H1 (cell line): ENCODE measurements around the gene CHRNA4. TPM values are rescaled to one million over a fixed set of nuclear protein-coding genes. Genes with fewer than 3 reads are reported as not detected.

Experiments used
- CTCF ChIA-PET: fragments of 300-600 bp; sonication (Branson Sonifier 250); formaldehyde crosslinking; loops from one replicate; lab custom pipeline; 2021; ENCODE audit not compliant: partially characterized antibody; lab: Charles Lee
- POLR2A ChIA-PET: fragments of 300-600 bp; sonication (Branson Sonifier 250); formaldehyde crosslinking; loops from one replicate; lab custom pipeline; 2021; ENCODE audit warnings: inconsistent platforms; ENCODE audit not compliant: partially characterized antibody; lab: Charles Lee
- DNase-seq, 2 experiments: peaks; one replicate each; pipeline versions ENCODE4 v3.0.0 to v3.0.0-alpha.2; 2010 to 2022; ENCODE audit warnings: low spot score in 2 of 2, low read depth in 1 of 2, mixed read lengths in 1 of 2
- FAIRE-seq: peaks from 2 replicates; lab custom pipeline; 2011; peaks lifted over from hg19 to GRCh38; lab: Jason Lieb, UNC
- H2AFZ ChIP-seq: 2 replicates; pipeline ENCODE4 v1.8.1; 2012; ENCODE audit warnings: low read length, inconsistent platforms
- H2AK5ac ChIP-seq: 2 replicates; pipeline ENCODE4 v1.6.1; 2013; ENCODE audit warnings: low read depth, low read length
- H2BK120ac ChIP-seq: replicated peaks from 2 replicates; pipeline ENCODE3; 2013; ENCODE audit warnings: low read depth, low read length, inconsistent platforms
- H2BK12ac ChIP-seq: 2 replicates; pipeline ENCODE4 v1.6.1; 2013; ENCODE audit warnings: low read depth, low read length
- H2BK15ac ChIP-seq: 2 replicates; pipeline ENCODE4 v1.6.1; 2013; ENCODE audit warnings: low read length
- H2BK20ac ChIP-seq: 2 replicates; pipeline ENCODE4 v1.6.1; 2013; ENCODE audit warnings: low read length
- H2BK5ac ChIP-seq: 2 replicates; pipeline ENCODE4 v1.6.1; 2013; ENCODE audit warnings: low read depth, low read length
- H3K14ac ChIP-seq: 2 replicates; pipeline ENCODE4 v1.6.1; 2013; ENCODE audit warnings: inconsistent platforms; ENCODE audit not compliant: insufficient read length
- H3K18ac ChIP-seq: 2 replicates; pipeline ENCODE4 v1.6.1; 2013; ENCODE audit warnings: low read length; ENCODE audit errors: extremely low read depth
- H3K23ac ChIP-seq: 2 replicates; pipeline ENCODE4 v1.6.1; 2013; ENCODE audit warnings: inconsistent platforms; ENCODE audit not compliant: insufficient read length
- H3K23me2 ChIP-seq: 2 replicates; pipeline ENCODE4 v1.6.1; 2013; ENCODE audit warnings: low read depth, low read length
- H3K27ac ChIP-seq: 2 replicates; pipeline ENCODE4 v1.6.1; 2011; ENCODE audit warnings: low read depth, low read length, inconsistent platforms
- H3K27me3 ChIP-seq, 4 experiments: replicated peaks in 1 of 4; 1 replicate in 1 of 4; 2 replicates in 3 of 4; pipeline versions ENCODE4 v1.6.1 to v1.8.1; 2011 to 2013; ENCODE audit warnings: low read length in 3 of 4, mild to moderate bottlenecking in 3 of 4, inconsistent platforms in 2 of 4, mixed read lengths in 2 of 4, moderate library complexity in 1 of 4; ENCODE audit not compliant: control insufficient read depth in 3 of 4, insufficient read depth in 3 of 4; ENCODE audit errors: extremely low read depth in 1 of 4
- H3K36me3 ChIP-seq, 4 experiments: 2 replicates each; pipeline versions ENCODE4 v1.6.1 to v1.8.1; 2011 to 2013; ENCODE audit warnings: mild to moderate bottlenecking in 4 of 4, low read length in 3 of 4, moderate library complexity in 2 of 4, control low read depth in 1 of 4, inconsistent platforms in 1 of 4; ENCODE audit not compliant: insufficient read depth in 4 of 4, control insufficient read depth in 2 of 4
- H3K4ac ChIP-seq: replicated peaks from 2 replicates; pipeline ENCODE3; 2013; ENCODE audit warnings: low read length, low read depth, mixed read lengths, inconsistent platforms; ENCODE audit not compliant: insufficient read length
- H3K4me1 ChIP-seq, 4 experiments: replicated peaks in 1 of 4; 1 replicate in 1 of 4; 2 replicates in 3 of 4; pipeline versions ENCODE4 v1.6.1 to v1.8.1; 2011 to 2013; ENCODE audit warnings: low read length in 3 of 4, inconsistent platforms in 2 of 4, mixed read lengths in 1 of 4; ENCODE audit not compliant: insufficient read depth in 4 of 4, control insufficient read depth in 3 of 4
- H3K4me2 ChIP-seq, 2 experiments: 2 replicates each; pipeline versions ENCODE4 v1.6.1 to v1.8.1; 2011 to 2013; ENCODE audit warnings: low read depth in 2 of 2, low read length in 2 of 2, control low read depth in 1 of 2, inconsistent platforms in 1 of 2, mild to moderate bottlenecking in 1 of 2; ENCODE audit not compliant: insufficient read depth in 1 of 2
- H3K4me3 ChIP-seq, 4 experiments: fragments of 200-600, 300-600 bp in 1 of 4; sonication (generic), shearing (Covaris generic), sonication (Bioruptor Twin) in 1 of 4; 2 replicates each; pipeline versions ENCODE4 v1.5.1 to v1.8.1; 2011 to 2016; ENCODE audit warnings: low read length in 4 of 4, low read depth in 3 of 4, control low read depth in 2 of 4, inconsistent platforms in 2 of 4, mild to moderate bottlenecking in 2 of 4, mixed read lengths in 1 of 4, moderate library complexity in 1 of 4; ENCODE audit not compliant: insufficient read depth in 2 of 4; ENCODE audit errors: extremely low read depth in 1 of 4
- H3K56ac ChIP-seq: replicated peaks from 2 replicates; pipeline ENCODE3; 2013; ENCODE audit warnings: low read depth, mild to moderate bottlenecking, mixed read lengths, low read length, inconsistent platforms; ENCODE audit not compliant: insufficient read length
- H3K79me1 ChIP-seq: 2 replicates; pipeline ENCODE4 v1.6.1; 2013; ENCODE audit warnings: low read depth, low read length, control low read depth
- H3K79me2 ChIP-seq, 2 experiments: 2 replicates each; pipeline versions ENCODE4 v1.6.1 to v1.8.1; 2012 to 2013; ENCODE audit warnings: low read length in 2 of 2, mild to moderate bottlenecking in 2 of 2, inconsistent platforms in 1 of 2; ENCODE audit not compliant: insufficient read depth in 2 of 2, control insufficient read depth in 1 of 2
- H3K9ac ChIP-seq, 4 experiments: replicated peaks in 1 of 4; 1 replicate in 1 of 4; 2 replicates in 3 of 4; pipeline versions ENCODE4 v1.6.1 to v1.8.1; 2011 to 2013; ENCODE audit warnings: low read depth in 3 of 4, low read length in 3 of 4, control low read depth in 2 of 4, mild to moderate bottlenecking in 2 of 4, moderate library complexity in 2 of 4, inconsistent platforms in 1 of 4; ENCODE audit errors: extremely low read depth in 1 of 4
- H3K9me3 ChIP-seq, 2 experiments: 2 replicates each; pipeline versions ENCODE4 v1.6.1 to v1.8.1; 2012 to 2013; ENCODE audit warnings: mild to moderate bottlenecking in 2 of 2, moderate library complexity in 2 of 2, control low read depth in 1 of 2, inconsistent platforms in 1 of 2, low read depth in 1 of 2, low read length in 1 of 2, mixed read lengths in 1 of 2; ENCODE audit not compliant: insufficient read depth in 2 of 2
- H4K20me1 ChIP-seq, 2 experiments: replicated peaks in 1 of 2; 2 replicates each; pipeline versions ENCODE3 to v1.8.1; 2011 to 2013; ENCODE audit warnings: inconsistent platforms in 2 of 2, low read length in 2 of 2, mild to moderate bottlenecking in 1 of 2; ENCODE audit not compliant: insufficient read depth in 2 of 2, control insufficient read depth in 1 of 2
- H4K5ac ChIP-seq: 2 replicates; pipeline ENCODE4 v1.6.1; 2013; ENCODE audit warnings: low read length, low read depth, mixed read lengths, inconsistent platforms; ENCODE audit not compliant: insufficient read length
- H4K8ac ChIP-seq: 2 replicates; pipeline ENCODE4 v1.8.0; 2013; ENCODE audit warnings: mild to moderate bottlenecking, moderate library complexity, low read length, inconsistent platforms; ENCODE audit not compliant: insufficient read depth; ENCODE audit errors: extremely low read depth
- H4K91ac ChIP-seq: replicated peaks from 2 replicates; pipeline ENCODE3; 2013; ENCODE audit warnings: low read length, mixed read lengths, inconsistent platforms; ENCODE audit not compliant: insufficient read length
- BRCA1 ChIP-seq: IDR thresholded peaks from 2 replicates; pipeline ENCODE4 v1.6.1; 2012; ENCODE audit warnings: low read depth, low read length, improper control_type of control experiment
- EZH2 ChIP-seq: fragments of 200-600 bp; sonication (generic); IDR thresholded peaks from 2 replicates; pipeline ENCODE4 v1.7.1; 2012; ENCODE audit warnings: low read depth, mild to moderate bottlenecking, moderate library complexity, low read length, inconsistent platforms; ENCODE audit not compliant: severe bottlenecking
- GTF2F1 ChIP-seq: IDR thresholded peaks from 2 replicates; pipeline ENCODE4 v1.6.1; 2012; ENCODE audit warnings: low read depth, low read length, improper control_type of control experiment, borderline replicate concordance
- KDM5A ChIP-seq: fragments of 200-600 bp; IDR thresholded peaks from 2 replicates; pipeline ENCODE4 v1.7.1; 2012; ENCODE audit warnings: mild to moderate bottlenecking, low read length, inconsistent platforms, mixed read lengths
- NRF1 ChIP-seq: IDR thresholded peaks from 2 replicates; pipeline ENCODE4 v1.6.1; 2011; ENCODE audit warnings: mild to moderate bottlenecking, low read depth, low read length, improper control_type of control experiment
- RNF2 ChIP-seq: fragments of 200-900, 300-1000 bp; sonication (generic); IDR thresholded peaks from 2 replicates; pipeline ENCODE4 v1.7.1; 2016; ENCODE audit warnings: borderline replicate concordance, low read depth, mild to moderate bottlenecking, antibody characterized with exemption, low read length; ENCODE audit not compliant: poor library complexity, severe bottlenecking; ENCODE audit errors: missing control alignments
- SUZ12 ChIP-seq: fragments of 200-600 bp; sonication (generic); IDR thresholded peaks from 2 replicates; pipeline ENCODE4 v1.6.1; 2012; ENCODE audit warnings: mild to moderate bottlenecking, inconsistent platforms, low read length, moderate library complexity, mixed read lengths
- WGBS, 2 experiments: shearing (Covaris generic) in 1 of 2; methylation state at CpG; one replicate each; pipeline versions ENCODE4 v1.1.6 to v1.1.7; 2013 to 2015; ENCODE audit warnings: low lambda C conversion rate in 2 of 2, mixed read lengths in 2 of 2, inconsistent platforms in 1 of 2, low coverage in 1 of 2, missing lambda C conversion rate in 1 of 2; ENCODE audit not compliant: insufficient replicate concordance in 2 of 2, insufficient coverage in 1 of 2, insufficient read length in 1 of 2; ENCODE audit errors: extremely low coverage in 1 of 2, missing lambda C conversion rate in 1 of 2; 5-methylcytosine and 5-hydroxymethylcytosine counted together
- polyA plus RNA-seq, 7 experiments: library from polyadenylated mRNA; depleted of rRNA in 3 of 7; stranded (reverse) in 5 of 7; unstranded in 2 of 7; fragments of >200 nt in 5 of 7; fragments of 200-250 nt in 2 of 7; gene quantifications; 1 replicate in 5 of 7; 2 replicates in 1 of 7; 4 replicates in 1 of 7; pipeline versions ENCODE4 v1.2.1 to v1.2.3, GENCODE V29; 2011 to 2013; ENCODE audit warnings: missing spikeins in 2 of 7, mixed read lengths in 2 of 7
- total RNA-seq: library from RNA; stranded (reverse); fragmentation: NEBNext Ultra II Directional; extraction: Animal tissue kit (Norgen Biotek cat#: 25700); gene quantifications from 2 replicates; pipeline ENCODE4 v1.2.1, GENCODE V29; 2021

Gene CHRNA4
- total and polyA plus RNA-seq, 2 of the 8 experiments (the other 6 are each of a cell fraction or from before 2014, with no cell fraction given), result 4.3 to 5.7 TPM

DNA sequence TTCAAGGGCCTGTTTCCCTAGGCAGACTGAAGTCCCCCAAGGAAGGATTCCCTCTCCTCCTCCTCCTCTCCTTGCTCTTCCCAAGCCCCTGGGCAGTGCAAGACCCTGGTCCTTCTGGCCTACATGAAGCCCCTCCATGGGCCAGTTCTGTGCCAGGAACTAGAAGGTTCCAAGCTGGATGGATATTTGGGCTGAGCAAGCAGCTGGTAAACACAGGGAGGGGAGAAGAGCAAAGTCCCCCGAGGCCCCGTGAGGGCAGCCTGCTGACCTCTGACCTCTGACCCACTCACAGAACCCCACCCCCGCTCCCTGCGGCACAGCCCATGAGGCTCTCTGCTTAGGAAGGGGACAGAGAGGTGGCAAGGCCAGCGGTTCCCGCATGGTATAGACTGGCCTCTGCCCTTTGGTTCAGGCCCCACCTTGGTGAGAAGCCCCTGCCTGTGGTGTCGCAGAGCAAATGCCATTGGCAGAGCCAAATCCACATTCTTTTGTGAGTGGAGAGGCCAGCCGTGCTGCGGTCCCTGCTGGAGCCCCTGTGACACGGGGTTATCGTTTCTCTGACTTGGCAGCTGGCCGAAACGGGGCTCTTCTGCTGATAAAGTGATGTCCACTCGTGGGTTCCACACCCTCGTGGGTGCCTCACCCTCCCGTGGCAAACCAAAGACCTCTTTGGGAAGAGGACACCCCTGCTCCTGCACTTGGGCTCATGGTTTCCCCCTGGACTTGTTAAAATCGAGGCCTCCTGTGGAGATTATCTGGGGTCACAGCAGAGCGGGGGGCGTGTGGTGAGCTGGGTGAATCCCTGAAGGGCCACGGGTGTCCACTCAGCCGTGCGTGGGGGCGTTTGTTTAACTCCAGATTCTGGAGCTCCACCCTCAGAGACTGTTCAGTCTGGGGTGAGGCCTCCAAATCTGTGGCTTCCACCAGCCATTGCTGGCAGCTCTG lies 2.1 kb upstream of the CHRNA4 start:
- FAIRE-seq (no peak), DNase-seq (no peak)
- H2BK12ac ChIP-seq, result peak overlapping the region; percentile 84; the same call in 1 of the 2 replicates
- H3K9ac ChIP-seq, result no peak overlapping the region
- CTCF ChIA-PET, result interaction anchor here (0.8 to 8.1 kb wide), 12 partner anchors 12 to 128 kb away, joined by 3 to 85 read pairs (median 3); no protein-coding TSS in a partner anchor
- no peak overlapping the region for H3K27ac ChIP-seq
- peak overlapping the region; percentile 19 for H3K4ac ChIP-seq
- H3K4me3 ChIP-seq, result no peak overlapping the region
- H4K91ac ChIP-seq, result no peak overlapping the region
- H3K23ac ChIP-seq, result no peak overlapping the region
- H2BK20ac ChIP-seq, result peak overlapping the region; percentile 90; the same call in 1 of the 2 replicates
- no peaks in the 10 kb centered on the region for H3K9me3 ChIP-seq
- no peak overlapping the region for H3K56ac ChIP-seq
- peak overlapping the region; percentile 58; the same call in 1 of the 2 replicates for H4K8ac ChIP-seq
- no peaks in the 10 kb centered on the region for H3K36me3 ChIP-seq
- H2BK5ac ChIP-seq, result peak overlapping the region; percentile 66; the same call in 1 of the 2 replicates
- H3K4me1 ChIP-seq, result peaks cover 0 to 21% (median 15%) of the 10 kb centered on the region in 4 experiments; a peak in 6 of 7 replicates
- H3K79me2 ChIP-seq, result no peaks in the 10 kb centered on the region
- H3K79me1 ChIP-seq, result no peaks in the 10 kb centered on the region
- no peak overlapping the region for H2AK5ac ChIP-seq
- peak overlapping the region; percentile 72; the same call in 1 of the 2 replicates for H2BK15ac ChIP-seq
- WGBS, 2 experiments, result 82% methylated on average over 22 of the region's 23 CpGs; no CpG with 5 or more reads in 1 of the 2 experiments
- peaks cover 10% of the 10 kb centered on the region; the same call in 1 of the 2 replicates for H3K23me2 ChIP-seq
- no peak overlapping the region for H3K14ac ChIP-seq
- no peaks in the 10 kb centered on the region for H4K20me1 ChIP-seq
- no peak overlapping the region for H2BK120ac ChIP-seq
- POLR2A ChIA-PET, result interaction anchor here (1.1 to 1.8 kb wide), 3 partner anchors 13 to 109 kb away, joined by 3 to 9 read pairs (median 7); partner anchors contain the start of gene NKAIN4
- no peak overlapping the region for H2AFZ ChIP-seq
- H3K18ac ChIP-seq, result no peak overlapping the region; the same call in 1 of the 2 replicates
- H4K5ac ChIP-seq, result no peak overlapping the region
- no peak overlapping the region; a peak in 1 of 4 replicates for H3K4me2 ChIP-seq
- peaks cover 0 to 29% (median 18%) of the 10 kb centered on the region in 4 experiments; a peak in 6 of 7 replicates for H3K27me3 ChIP-seq
- TF ChIP-seq NRF1 (no peak), GTF2F1 (no peak), RNF2 (no peak), SUZ12 (no peak), BRCA1 (no peak), KDM5A (no peak), EZH2 (no peak)
